HL-60 (cell line): Measurements from ENCODE around the gene PSTPIP1.

Experiments
- DNase-seq, 2 experiments: peaks; one replicate each; pipeline ENCODE4 v3.0.0-alpha.2; 2010 to 2020; ENCODE audit warnings: low read depth in 1 of 2, low spot score in 1 of 2
- H3K27ac ChIP-seq: fragments of 250-450 bp; sonication (Bioruptor Pico); replicated peaks from 2 replicates; pipeline ENCODE4 v1.5.1; 2020; ENCODE audit warnings: mild to moderate bottlenecking, moderate library complexity
- H3K27me3 ChIP-seq: fragments of 250-450 bp; sonication (Bioruptor Pico); 2 replicates; pipeline ENCODE4 v1.5.1; 2021; ENCODE audit warnings: mild to moderate bottlenecking, moderate library complexity; ENCODE audit not compliant: insufficient read depth, poor library complexity, severe bottlenecking
- H3K4me3 ChIP-seq: replicated peaks from 2 replicates; pipeline ENCODE4 v1.5.1; 2011; ENCODE audit warnings: mild to moderate bottlenecking, control low read depth, low read length; ENCODE audit not compliant: insufficient read depth
- CTCF ChIP-seq: IDR thresholded peaks from one replicate; pipeline ENCODE4 v1.5.1; 2011; ENCODE audit warnings: low read length, control low read depth, inconsistent platforms; ENCODE audit not compliant: insufficient read depth
- GABPA ChIP-seq: IDR thresholded peaks from 2 replicates; pipeline ENCODE4 v1.6.1; 2012; ENCODE audit warnings: low read depth
- POLR2AphosphoS5 ChIP-seq: IDR thresholded peaks from 2 replicates; pipeline ENCODE4 v1.6.1; 2012; ENCODE audit warnings: low read depth
- REST ChIP-seq: IDR thresholded peaks from 2 replicates; pipeline ENCODE4 v1.6.1; 2012; ENCODE audit warnings: low read depth; ENCODE audit not compliant: insufficient replicate concordance
- SPI1 ChIP-seq: IDR thresholded peaks from 2 replicates; pipeline ENCODE4 v1.6.1; 2012; ENCODE audit warnings: low read depth, mild to moderate bottlenecking, borderline replicate concordance

PSTPIP1 gene

GRCh38 chr15:77038312-77039216 is 43.6 kb downstream of the PSTPIP1 start:
- Histone ChIP-seq H3K4me3 (no peak overlapping the region), H3K27me3 (no peaks in the 10 kb centered on the region), H3K27ac (no peak overlapping the region)
- DNase-seq, result no peak
- TF ChIP-seq GABPA (no peak), CTCF (no peak), SPI1 (no peak), REST (no peak)

- H3K27ac ChIP-seq, result no peak overlapping the region
- DNase-seq, result no peak
- TF ChIP-seq GABPA (no peak), POLR2AphosphoS5 (no peak), REST (no peak), CTCF (no peak), SPI1 (no peak)
- no peak overlapping the region for H3K4me3 ChIP-seq
- no peaks in the 10 kb centered on the region for H3K27me3 ChIP-seq
These were observed 44.2 kb downstream of the PSTPIP1 start for GRCh38 chr15:77039217-77039533.

- Histone ChIP-seq H3K27ac (no peak overlapping the region), H3K4me3 (no peak overlapping the region), H3K27me3 (no peaks in the 10 kb centered on the region)
- DNase-seq, result no peak
- no peak for TF ChIP-seq CTCF
- TF ChIP-seq POLR2AphosphoS5, result no peak
- no peak for TF ChIP-seq SPI1
- no peak for TF ChIP-seq GABPA
- no peak for TF ChIP-seq REST
These were observed 44.9 kb downstream of the PSTPIP1 start for GRCh38 chr15:77039848-77040247.
